Skeletal muscle satellite cell (primary cell): ENCODE data around the gene MMP28.

ENCODE experiments used
- H3K27me3 ChIP-seq: 2 replicates; pipeline ENCODE4 v1.7.0; 2013; ENCODE audit warnings: low read length; ENCODE audit not compliant: control insufficient read depth, insufficient read depth
- H3K36me3 ChIP-seq: 2 replicates; pipeline ENCODE4 v1.7.0; 2013; ENCODE audit warnings: mild to moderate bottlenecking, control low read depth, low read length; ENCODE audit not compliant: insufficient read depth
- H3K4me1 ChIP-seq: 2 replicates; pipeline ENCODE4 v1.7.0; 2013; ENCODE audit warnings: low read length; ENCODE audit not compliant: control insufficient read depth, insufficient read depth
- H3K4me2 ChIP-seq: 2 replicates; pipeline ENCODE4 v1.7.0; 2013; ENCODE audit warnings: mild to moderate bottlenecking, low read length
- H3K4me3 ChIP-seq: 2 replicates; pipeline ENCODE4 v1.7.0; 2013; ENCODE audit warnings: low read length
- H3K9ac ChIP-seq: 2 replicates; pipeline ENCODE4 v1.7.0; 2013; ENCODE audit warnings: mild to moderate bottlenecking, low read depth, low read length, moderate library complexity
- H3K9me3 ChIP-seq: replicated peaks from 2 replicates; pipeline ENCODE4 v1.7.0; 2013; ENCODE audit warnings: mild to moderate bottlenecking, control low read depth, low read length

Gene MMP28

DNA sequence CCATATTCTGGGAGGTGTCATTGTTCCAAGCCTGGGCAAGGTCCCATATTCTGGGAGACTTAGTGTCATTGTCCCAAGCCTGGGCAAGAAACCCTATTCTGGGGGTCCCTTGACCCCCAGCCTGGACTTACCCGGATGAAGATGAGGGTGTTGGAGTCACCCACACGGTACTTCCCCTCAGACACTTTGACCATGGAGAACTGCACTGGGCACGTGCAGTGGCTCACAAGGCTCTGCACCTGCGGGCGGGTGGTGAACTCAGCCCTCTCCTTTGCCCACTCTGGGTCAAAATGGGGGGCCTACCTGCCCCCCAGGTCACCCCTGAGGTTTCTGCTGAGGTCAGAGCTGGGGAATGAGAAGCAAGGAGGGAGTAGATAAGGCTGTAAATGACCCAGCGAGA is 46.5 kb downstream of the MMP28 start:
- no peaks in the 10 kb centered on the region for H3K9me3 ChIP-seq
- no peaks in the 10 kb centered on the region for H3K36me3 ChIP-seq
- H3K4me1 ChIP-seq, result peaks cover 10% of the 10 kb centered on the region
- H3K9ac ChIP-seq, result no peak overlapping the region
- no peak overlapping the region for H3K4me2 ChIP-seq
- H3K4me3 ChIP-seq, result no peak overlapping the region
- H3K27me3 ChIP-seq, result peaks cover 73% of the 10 kb centered on the region

DNA sequence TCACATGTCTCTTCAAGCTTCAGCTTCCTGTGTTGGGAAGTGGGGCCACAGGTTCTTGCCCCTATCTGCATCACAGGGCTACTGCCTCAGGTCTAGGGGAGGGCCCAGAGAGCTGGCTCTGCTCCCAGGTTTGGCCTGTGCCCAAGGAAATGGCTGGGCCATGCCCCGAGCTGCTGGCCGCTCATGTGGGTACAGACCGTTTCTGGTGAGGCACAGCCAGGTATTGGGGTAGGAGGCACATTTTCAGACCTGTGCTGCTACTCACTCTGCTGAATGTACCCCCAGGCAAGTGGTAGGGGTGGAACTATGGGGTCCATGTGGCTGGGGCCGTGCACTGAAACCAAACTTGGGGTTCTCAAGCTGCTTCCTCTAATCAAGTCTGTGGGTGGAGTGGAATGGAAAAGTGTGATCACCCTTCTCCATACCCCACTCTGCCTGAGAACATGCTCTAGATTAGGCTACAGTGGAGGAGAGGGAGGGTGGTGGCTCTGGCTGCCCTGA is 47.0 kb downstream of the MMP28 start:
- Histone ChIP-seq H3K4me3 (no peak overlapping the region), H3K9me3 (no peaks in the 10 kb centered on the region), H3K36me3 (no peaks in the 10 kb centered on the region), H3K4me1 (peaks cover 10% of the 10 kb centered on the region), H3K9ac (no peak overlapping the region), H3K4me2 (no peak overlapping the region), H3K27me3 (peaks cover 67% of the 10 kb centered on the region)

DNA sequence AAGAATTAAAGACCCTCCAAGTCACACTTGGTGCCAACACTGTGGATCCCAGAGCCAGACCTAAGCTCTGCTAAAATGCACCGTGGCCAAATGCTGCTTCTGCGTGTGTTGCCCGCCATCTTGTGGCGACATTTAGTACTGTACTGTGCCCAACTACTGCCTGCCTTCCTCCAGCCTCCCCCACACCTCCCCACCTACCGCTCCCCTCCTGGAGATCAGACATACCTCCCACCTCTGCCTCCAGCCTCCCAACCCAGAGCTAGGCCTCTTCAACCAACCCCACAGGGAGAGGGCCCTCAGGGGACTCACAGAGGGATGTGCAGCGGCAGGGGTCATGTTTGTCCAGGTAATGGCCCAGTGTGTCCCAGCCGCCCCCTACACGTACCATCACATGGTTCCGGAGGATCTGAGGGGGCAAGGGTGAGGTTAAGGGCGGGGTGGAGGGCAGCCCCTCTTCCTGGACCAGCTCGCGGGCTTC is 47.9 kb downstream of the MMP28 start:
- peaks cover 61% of the 10 kb centered on the region for H3K27me3 ChIP-seq

GRCh38 chr17:35745749-35746320 is 49.6 kb downstream of the MMP28 start:
- peaks cover 72% of the 10 kb centered on the region for H3K27me3 ChIP-seq
- H3K4me3 ChIP-seq, result no peak overlapping the region
- H3K36me3 ChIP-seq, result no peaks in the 10 kb centered on the region
- no peak overlapping the region for H3K9ac ChIP-seq
- no peaks in the 10 kb centered on the region for H3K9me3 ChIP-seq
- no peak overlapping the region for H3K4me2 ChIP-seq
- peaks cover 13% of the 10 kb centered on the region for H3K4me1 ChIP-seq

More for the DNA sequence above, 47.9 kb downstream of the MMP28 start:
- no peaks in the 10 kb centered on the region for H3K36me3 ChIP-seq
- H3K9me3 ChIP-seq, result no peaks in the 10 kb centered on the region
- H3K4me3 ChIP-seq, result no peak overlapping the region
- no peak overlapping the region for H3K9ac ChIP-seq
- H3K4me2 ChIP-seq, result no peak overlapping the region
- H3K4me1 ChIP-seq, result peaks cover 10% of the 10 kb centered on the region

- Histone ChIP-seq H3K9ac (no peak overlapping the region), H3K36me3 (no peaks in the 10 kb centered on the region), H3K4me2 (no peak overlapping the region), H3K4me3 (no peak overlapping the region), H3K27me3 (peaks cover 72% of the 10 kb centered on the region), H3K4me1 (peaks cover 11% of the 10 kb centered on the region), H3K9me3 (no peaks in the 10 kb centered on the region)
Observed at GRCh38 chr17:35745246-35745645, 50.2 kb downstream of the MMP28 start.

- Histone ChIP-seq H3K4me1 (peaks cover 7% of the 10 kb centered on the region), H3K4me3 (no peak overlapping the region), H3K27me3 (peaks cover 72% of the 10 kb centered on the region), H3K9ac (no peak overlapping the region), H3K4me2 (no peak overlapping the region), H3K9me3 (no peaks in the 10 kb centered on the region), H3K36me3 (no peaks in the 10 kb centered on the region)
Observed at GRCh38 chr17:35744830-35745229, 50.6 kb downstream of the MMP28 start.

GRCh38 chr17:35743626-35744328 is 51.7 kb downstream of the MMP28 start:
- peaks cover 72% of the 10 kb centered on the region for H3K27me3 ChIP-seq
- peaks cover 4% of the 10 kb centered on the region for H3K4me1 ChIP-seq
- no peak overlapping the region for H3K4me2 ChIP-seq
- no peak overlapping the region for H3K4me3 ChIP-seq
- H3K9ac ChIP-seq, result no peak overlapping the region
- H3K36me3 ChIP-seq, result no peaks in the 10 kb centered on the region
- no peaks in the 10 kb centered on the region for H3K9me3 ChIP-seq

DNA sequence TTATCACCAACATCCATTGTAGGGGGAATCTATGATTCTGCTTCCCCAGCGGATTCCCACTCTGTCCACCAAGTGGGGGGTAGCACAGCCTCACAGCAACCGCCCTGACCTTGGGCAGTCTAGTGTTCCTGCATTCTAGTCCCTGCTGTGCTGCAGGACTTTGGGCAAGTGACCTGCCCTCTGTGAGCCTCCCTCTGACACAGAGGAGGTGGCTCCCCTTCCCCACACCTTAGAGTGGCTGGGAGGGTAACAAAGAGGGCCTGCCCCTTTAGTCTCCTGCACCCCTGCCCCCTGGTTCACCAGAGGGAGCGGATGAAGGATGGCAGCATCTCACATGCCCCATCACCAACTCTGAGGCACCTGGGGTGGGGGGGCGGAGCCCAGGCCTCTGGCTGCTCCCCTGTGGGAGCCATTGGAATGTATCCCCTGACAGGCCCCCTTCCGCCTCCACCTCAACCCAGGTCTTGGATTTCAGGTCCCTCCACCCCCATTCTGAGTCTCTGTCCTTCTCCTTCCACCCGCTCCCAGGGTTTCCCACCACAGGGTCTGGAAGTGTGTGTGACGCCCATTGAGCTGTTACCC is 52.5 kb downstream of the MMP28 start:
- H3K9ac ChIP-seq, result no peak overlapping the region
- no peak overlapping the region for H3K4me2 ChIP-seq
- H3K27me3 ChIP-seq, result peaks cover 72% of the 10 kb centered on the region
- no peaks in the 10 kb centered on the region for H3K36me3 ChIP-seq
- peaks cover 4% of the 10 kb centered on the region for H3K4me1 ChIP-seq
- no peaks in the 10 kb centered on the region for H3K9me3 ChIP-seq
- no peak overlapping the region for H3K4me3 ChIP-seq

- Histone ChIP-seq H3K4me1 (peaks cover 4% of the 10 kb centered on the region), H3K9me3 (no peaks in the 10 kb centered on the region), H3K9ac (no peak overlapping the region), H3K27me3 (peaks cover 72% of the 10 kb centered on the region), H3K4me3 (no peak overlapping the region), H3K36me3 (no peaks in the 10 kb centered on the region), H3K4me2 (no peak overlapping the region)
Observed at GRCh38 chr17:35742496-35742895, 52.9 kb downstream of the MMP28 start.

DNA sequence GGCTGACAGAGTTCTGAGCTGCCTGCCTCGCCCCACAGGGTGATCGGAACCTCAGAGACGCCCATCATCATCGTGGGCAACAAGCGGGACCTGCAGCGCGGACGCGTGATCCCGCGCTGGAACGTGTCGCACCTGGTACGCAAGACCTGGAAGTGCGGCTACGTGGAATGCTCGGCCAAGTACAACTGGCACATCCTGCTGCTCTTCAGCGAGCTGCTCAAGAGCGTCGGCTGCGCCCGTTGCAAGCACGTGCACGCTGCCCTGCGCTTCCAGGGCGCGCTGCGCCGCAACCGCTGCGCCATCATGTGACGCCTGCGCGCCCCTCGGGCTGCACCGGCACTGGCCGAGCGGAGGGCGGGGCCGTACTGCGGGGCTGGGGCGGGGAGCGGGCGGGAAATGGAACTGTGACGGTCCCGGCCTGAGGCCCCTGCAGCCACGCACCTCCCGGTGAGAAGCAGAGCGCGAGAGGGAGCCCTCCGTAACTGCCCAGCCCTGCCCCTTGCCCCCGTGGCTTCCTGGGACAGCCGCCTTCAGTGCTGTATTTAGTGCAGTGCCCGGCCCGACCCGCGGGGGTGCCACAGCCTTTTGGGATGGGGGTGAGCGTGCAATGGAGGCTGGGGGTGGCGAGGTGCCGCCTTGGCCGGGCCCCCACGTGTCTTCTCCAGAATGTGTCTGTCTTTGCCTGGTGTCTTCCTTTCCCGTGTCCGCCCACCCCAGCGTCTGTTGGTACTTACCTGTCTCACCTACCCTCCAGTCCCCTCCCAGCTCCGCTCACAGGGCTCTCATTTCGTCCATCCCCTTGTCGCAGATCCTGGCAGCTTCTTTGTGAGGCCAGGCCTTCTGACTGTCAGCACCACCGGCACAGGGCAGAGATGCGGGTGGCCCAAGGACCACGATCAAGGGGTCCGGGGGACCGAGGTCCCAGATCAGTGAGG is 54.2 kb downstream of the MMP28 start:
- H3K4me2 ChIP-seq, result peak overlapping the region; percentile 2
- H3K36me3 ChIP-seq, result no peaks in the 10 kb centered on the region
- H3K4me1 ChIP-seq, result peaks cover 4% of the 10 kb centered on the region
- peaks cover 72% of the 10 kb centered on the region for H3K27me3 ChIP-seq
- no peak overlapping the region for H3K9ac ChIP-seq
- H3K4me3 ChIP-seq, result no peak overlapping the region
- no peaks in the 10 kb centered on the region for H3K9me3 ChIP-seq

DNA sequence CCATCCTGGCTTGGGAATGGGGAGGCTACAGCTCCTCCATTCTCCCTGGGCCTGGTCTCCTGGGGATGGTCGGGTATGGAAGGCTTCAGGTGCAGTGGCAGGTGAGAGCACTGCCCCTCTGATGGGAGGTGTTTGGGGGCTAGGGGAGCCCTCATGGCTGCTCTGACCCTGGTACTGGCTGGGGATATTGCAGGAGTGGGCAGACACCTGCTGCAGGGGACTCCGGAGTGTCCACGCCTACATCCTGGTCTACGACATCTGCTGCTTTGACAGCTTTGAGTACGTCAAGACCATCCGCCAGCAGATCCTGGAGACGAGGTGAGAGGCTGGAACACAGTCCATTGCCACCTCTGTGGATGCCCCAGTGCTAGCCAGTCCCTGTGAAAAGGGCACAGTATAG is 55.2 kb downstream of the MMP28 start:
- H3K4me3 ChIP-seq, result no peak overlapping the region
- no peak overlapping the region for H3K9ac ChIP-seq

More for the DNA sequence above, 55.2 kb downstream of the MMP28 start:
- no peaks in the 10 kb centered on the region for H3K36me3 ChIP-seq
- H3K4me2 ChIP-seq, result no peak overlapping the region
- no peaks in the 10 kb centered on the region for H3K9me3 ChIP-seq
- H3K4me1 ChIP-seq, result peaks cover 4% of the 10 kb centered on the region
- peaks cover 62% of the 10 kb centered on the region for H3K27me3 ChIP-seq
